ENCODE data around the gene GPR55. TPM values are rescaled to one million over a fixed set of nuclear protein-coding genes. Genes with fewer than 3 reads are reported as not detected.

The GPR55 gene
- total and polyA plus RNA-seq, 7 donors: 0.01 to 0.32 (median 0.03) TPM; not detected in 4

DNA sequence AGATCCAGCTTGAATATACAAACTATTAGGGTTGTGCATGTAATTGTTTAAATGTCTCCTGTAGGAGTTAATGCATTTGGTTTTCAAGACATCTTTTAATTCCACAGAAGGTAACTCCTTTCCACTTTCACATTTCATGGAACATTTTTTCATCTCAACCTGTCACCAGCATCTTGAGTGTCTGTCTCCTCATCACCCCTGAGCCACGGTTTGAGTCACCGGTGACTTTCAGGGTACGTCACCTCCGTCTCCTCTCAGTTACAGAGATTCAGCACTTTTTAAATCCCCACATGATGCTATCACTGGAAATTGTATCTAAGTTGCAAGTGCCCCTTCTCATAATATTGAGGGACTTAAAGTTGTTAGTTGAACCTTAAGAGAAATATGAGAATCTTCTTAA, 25.3 kb downstream of the GPR55 start:
- no peak for ATAC-seq
- TF ChIP-seq, protein P1, sequence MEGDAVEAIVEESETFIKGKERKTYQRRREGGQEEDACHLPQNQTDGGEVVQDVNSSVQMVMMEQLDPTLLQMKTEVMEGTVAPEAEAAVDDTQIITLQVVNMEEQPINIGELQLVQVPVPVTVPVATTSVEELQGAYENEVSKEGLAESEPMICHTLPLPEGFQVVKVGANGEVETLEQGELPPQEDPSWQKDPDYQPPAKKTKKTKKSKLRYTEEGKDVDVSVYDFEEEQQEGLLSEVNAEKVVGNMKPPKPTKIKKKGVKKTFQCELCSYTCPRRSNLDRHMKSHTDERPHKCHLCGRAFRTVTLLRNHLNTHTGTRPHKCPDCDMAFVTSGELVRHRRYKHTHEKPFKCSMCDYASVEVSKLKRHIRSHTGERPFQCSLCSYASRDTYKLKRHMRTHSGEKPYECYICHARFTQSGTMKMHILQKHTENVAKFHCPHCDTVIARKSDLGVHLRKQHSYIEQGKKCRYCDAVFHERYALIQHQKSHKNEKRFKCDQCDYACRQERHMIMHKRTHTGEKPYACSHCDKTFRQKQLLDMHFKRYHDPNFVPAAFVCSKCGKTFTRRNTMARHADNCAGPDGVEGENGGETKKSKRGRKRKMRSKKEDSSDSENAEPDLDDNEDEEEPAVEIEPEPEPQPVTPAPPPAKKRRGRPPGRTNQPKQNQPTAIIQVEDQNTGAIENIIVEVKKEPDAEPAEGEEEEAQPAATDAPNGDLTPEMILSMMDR (IDR thresholded peaks at IDR 0.05): no peak
- intact Hi-C loops (cut with DNase I): no loop called here

DNA sequence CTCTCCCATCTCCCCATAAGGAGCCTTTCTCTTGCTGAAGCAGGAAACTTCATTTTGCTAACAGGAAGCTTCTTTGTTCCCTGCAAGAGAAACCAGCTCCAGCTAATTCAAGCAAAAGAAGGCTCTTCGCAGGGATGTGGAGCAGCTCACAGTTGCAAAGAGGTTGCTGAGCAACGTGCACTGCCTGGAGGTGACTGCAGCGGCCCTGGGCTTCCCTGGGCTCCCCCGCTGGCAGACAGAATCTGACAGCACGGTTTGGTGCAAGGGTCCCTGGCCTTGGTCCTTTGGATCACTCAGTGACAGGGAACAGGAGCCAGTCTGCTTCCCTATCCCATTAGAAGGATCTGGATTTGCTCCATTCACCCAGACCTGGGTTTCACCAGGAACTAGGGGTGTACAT, 25.8 kb downstream of the GPR55 start:
- Histone ChIP-seq H3K4me1 (no peaks in the 10 kb centered on the region), H3K27me3 (ENCODE audit: insufficient read depth in 3 of 3, low read length in 2 of 3) (peaks cover 0 to 11% (median 2%) of the 10 kb centered on the region in 3 donors), H3K27ac (no peak overlapping the region), H3K4me3 (no peak overlapping the region), H3K36me3 (ENCODE audit: insufficient read depth in 1 of 2, low read depth in 1 of 2) (no peaks in the 10 kb centered on the region), H3K9me3 (no peaks in the 10 kb centered on the region)
- TF ChIP-seq, protein P1 (IDR thresholded peaks at IDR 0.05): no peak
- intact Hi-C loops (cut with DNase I): no loop called here
- DNase-seq (no peak), ATAC-seq (no peak)
- 27 to 39% (median 31%) methylated on average over 5 of the region's 5 CpGs for WGBS, 3 donors

More for the DNA sequence above, 25.3 kb downstream of the GPR55 start:
- Histone ChIP-seq H3K27me3 (ENCODE audit: insufficient read depth in 3 of 3, low read length in 2 of 3) (peaks cover 0 to 11% (median 2%) of the 10 kb centered on the region in 3 donors), H3K36me3 (ENCODE audit: insufficient read depth in 1 of 2, low read depth in 1 of 2) (no peaks in the 10 kb centered on the region), H3K27ac (no peak overlapping the region), H3K9me3 (no peaks in the 10 kb centered on the region), H3K4me3 (no peak overlapping the region), H3K4me1 (no peaks in the 10 kb centered on the region)
- DNase-seq: no peak
- WGBS, 3 donors: 77 to 88% (median 80%) methylated on average over 4 of the region's 4 CpGs

DNA sequence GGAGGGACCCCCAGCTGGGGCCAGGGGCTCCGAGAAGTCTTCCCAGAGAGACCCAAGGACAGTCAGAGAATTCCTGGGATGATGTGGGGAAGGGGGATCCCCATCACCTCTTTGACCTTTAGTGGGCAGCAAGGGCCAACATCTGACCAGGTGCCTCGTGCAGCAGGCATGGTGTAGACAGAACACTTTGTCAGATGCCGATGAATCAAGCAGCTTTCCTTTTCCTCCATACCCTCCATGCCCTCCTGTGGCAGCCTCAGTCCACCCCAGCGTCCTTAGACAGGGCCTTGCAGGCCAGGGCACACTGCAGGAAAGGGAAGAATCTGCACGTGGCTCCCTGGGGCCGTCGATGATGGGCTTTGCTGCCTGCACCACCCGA, 26.3 kb downstream of the GPR55 start:
- ATAC-seq: no peak
- Histone ChIP-seq H3K36me3 (ENCODE audit: insufficient read depth in 1 of 2, low read depth in 1 of 2) (no peaks in the 10 kb centered on the region), H3K9me3 (no peaks in the 10 kb centered on the region), H3K27ac (no peak overlapping the region), H3K4me1 (no peaks in the 10 kb centered on the region), H3K4me3 (no peak overlapping the region), H3K27me3 (ENCODE audit: insufficient read depth in 3 of 3, low read length in 2 of 3) (peaks cover 0 to 11% (median 2%) of the 10 kb centered on the region in 3 donors)
- DNase-seq: no peak
- TF ChIP-seq, protein P1 (IDR thresholded peaks at IDR 0.05): no peak
- intact Hi-C loops (cut with DNase I): no loop called here
- WGBS, 3 donors: 55 to 70% (median 56%) methylated on average over 8 of the region's 8 CpGs

DNA sequence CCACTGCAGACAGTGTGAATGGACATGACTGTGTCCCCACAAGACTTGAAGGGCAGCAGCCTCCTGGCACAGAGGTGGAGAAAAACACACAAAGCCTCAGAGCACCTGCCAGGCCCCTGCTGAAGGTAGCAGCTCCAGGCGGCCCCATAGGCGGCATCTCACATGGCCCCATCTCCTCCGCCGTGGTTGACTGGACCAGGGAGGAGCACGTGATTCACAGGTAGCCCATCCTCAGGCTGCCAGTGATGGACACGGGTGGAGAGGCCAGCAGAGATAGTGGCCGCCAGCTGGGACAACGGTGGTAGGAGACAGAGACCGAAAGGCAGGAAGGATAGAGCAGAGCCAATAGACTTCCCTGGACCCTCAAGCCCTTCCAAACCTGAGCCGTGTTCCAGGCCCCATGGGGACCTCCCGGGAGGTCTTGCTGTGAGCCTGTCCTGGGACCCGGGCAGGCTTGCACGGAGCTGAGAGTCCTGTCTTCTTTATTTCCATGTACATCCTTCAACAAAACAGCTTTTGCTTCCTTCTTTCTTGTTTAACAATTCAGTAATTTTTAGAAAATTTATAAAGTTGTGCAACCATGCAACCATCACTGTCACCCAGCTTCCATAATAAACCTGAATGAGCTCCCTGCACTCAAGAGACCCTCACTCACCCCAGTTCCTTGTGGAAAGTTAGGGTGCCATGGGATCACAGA, 26.9 kb downstream of the GPR55 start:
- Histone ChIP-seq H3K4me1 (no peaks in the 10 kb centered on the region), H3K27ac (no peak overlapping the region), H3K27me3 (ENCODE audit: insufficient read depth in 3 of 3, low read length in 2 of 3) (peaks cover 0 to 11% (median 2%) of the 10 kb centered on the region in 3 donors), H3K9me3 (no peaks in the 10 kb centered on the region), H3K36me3 (ENCODE audit: insufficient read depth in 1 of 2, low read depth in 1 of 2) (no peaks in the 10 kb centered on the region), H3K4me3 (no peak overlapping the region)
- no peak for DNase-seq
- WGBS, 3 donors: 80 to 81% (median 81%) methylated on average over 13 of the region's 13 CpGs
- ATAC-seq: no peak
- intact Hi-C loops (cut with DNase I): no loop called here
- TF ChIP-seq, protein P1 (IDR thresholded peaks at IDR 0.05): no peak
